ENCODE measurements around the gene MIOS. TPM values are rescaled to one million over a fixed set of nuclear protein-coding genes. Genes with fewer than 3 reads are reported as not detected.

Gene MIOS
- total and polyA plus RNA-seq, 2 of the 4 experiments (the other 2 are of a cell fraction): 10.6 to 32.4 TPM

DNA sequence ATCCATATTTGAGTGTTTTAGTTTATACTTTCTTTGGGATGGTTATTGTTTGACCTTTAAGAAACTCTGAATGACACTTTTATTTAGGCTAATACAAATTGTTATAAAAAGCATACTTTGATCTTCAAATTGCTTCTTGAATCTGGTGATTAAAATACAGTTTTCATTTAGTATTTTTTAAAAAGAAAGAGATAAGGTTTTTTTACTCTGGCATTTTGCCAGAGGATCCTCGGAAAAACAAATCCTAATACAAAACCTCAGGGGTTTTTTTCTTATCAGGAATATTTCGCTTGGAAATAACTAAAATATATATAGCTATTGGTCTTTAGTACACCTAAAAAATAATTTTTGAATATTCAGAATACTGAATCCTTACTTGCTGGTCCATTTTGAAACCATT, 17.0 kb downstream of the MIOS start:
- POLR2A ChIA-PET (ENCODE audit: unreplicated experiment): no interaction called here
- no peaks in the 10 kb centered on the region for H3K9me1 ChIP-seq (ENCODE audit: insufficient read depth, low read length)
- WGBS, 2 experiments (ENCODE audit: extremely low coverage in 2 of 2, insufficient read length in 1 of 2): no CpG with 5 or more reads among the region's 2 CpGs
- H3K14ac ChIP-seq (replicated peaks; ENCODE audit: low read depth, low read length): no peak overlapping the region
- no peak overlapping the region for H3K27ac ChIP-seq (ENCODE audit: insufficient read depth, low read length)
- H3K9ac ChIP-seq (ENCODE audit: low read depth, low read length): no peak overlapping the region
- dilution Hi-C loops (cut with HindIII; ENCODE audit: low sequenced_read_pairs, unreplicated experiment): no loop called here
- no peak overlapping the region for H3K23ac ChIP-seq (ENCODE audit: low read depth, low read length)
- no peak overlapping the region for H2AK9ac ChIP-seq (replicated peaks; ENCODE audit: low read depth, low read length, poor library complexity)
- H4K91ac ChIP-seq (ENCODE audit: insufficient read depth, low read depth, low read length): no peak overlapping the region
- no peak overlapping the region for H2AFZ ChIP-seq (replicated peaks; ENCODE audit: low read length, poor library complexity)
- ATAC-seq (ENCODE audit: low read depth) (no peak), DNase-seq (no peak)
- no peak overlapping the region for H3K4me2 ChIP-seq (ENCODE audit: low read depth, low read length)
- no peak overlapping the region for H4K8ac ChIP-seq (ENCODE audit: low read depth in 2 of 2, low read length in 2 of 2)
- H4K5ac ChIP-seq (ENCODE audit: low read depth, low read length): no peak overlapping the region
- intact Hi-C loops (cut with micrococcal nuclease): no loop called here
- no peaks in the 10 kb centered on the region for H4K20me1 ChIP-seq (ENCODE audit: insufficient read depth, low read length)
- H3K4me1 ChIP-seq (ENCODE audit: control insufficient read depth, insufficient read depth, low read length): no peaks in the 10 kb centered on the region
- H2BK5ac ChIP-seq (ENCODE audit: low read depth, low read length, poor library complexity, severe bottlenecking): no peak overlapping the region
- no peak overlapping the region for H2BK120ac ChIP-seq (ENCODE audit: low read depth, low read length)
- no peak overlapping the region for H3K56ac ChIP-seq (ENCODE audit: extremely low read depth, insufficient read depth, low read length)
- TF ChIP-seq, protein P1, sequence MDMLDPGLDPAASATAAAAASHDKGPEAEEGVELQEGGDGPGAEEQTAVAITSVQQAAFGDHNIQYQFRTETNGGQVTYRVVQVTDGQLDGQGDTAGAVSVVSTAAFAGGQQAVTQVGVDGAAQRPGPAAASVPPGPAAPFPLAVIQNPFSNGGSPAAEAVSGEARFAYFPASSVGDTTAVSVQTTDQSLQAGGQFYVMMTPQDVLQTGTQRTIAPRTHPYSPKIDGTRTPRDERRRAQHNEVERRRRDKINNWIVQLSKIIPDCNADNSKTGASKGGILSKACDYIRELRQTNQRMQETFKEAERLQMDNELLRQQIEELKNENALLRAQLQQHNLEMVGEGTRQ (IDR thresholded peaks at IDR 0.05; ENCODE audit: low read depth, low read length): no peak
- TF ChIP-seq MAFK (IDR thresholded peaks at IDR 0.05; ENCODE audit: low read depth, low read length): no peak
- TF ChIP-seq MAZ (IDR thresholded peaks at IDR 0.05; ENCODE audit: borderline replicate concordance, low read depth, low read length): no peak
- no peak for TF ChIP-seq RCOR1 (IDR thresholded peaks at IDR 0.05; ENCODE audit: insufficient replicate concordance, low read length)
- no peak for TF ChIP-seq RAD21 (IDR thresholded peaks at IDR 0.05; ENCODE audit: low read length)
- TF ChIP-seq CHD1 (IDR thresholded peaks at IDR 0.05; ENCODE audit: low read depth, low read length): no peak
- TF ChIP-seq, protein P2, sequence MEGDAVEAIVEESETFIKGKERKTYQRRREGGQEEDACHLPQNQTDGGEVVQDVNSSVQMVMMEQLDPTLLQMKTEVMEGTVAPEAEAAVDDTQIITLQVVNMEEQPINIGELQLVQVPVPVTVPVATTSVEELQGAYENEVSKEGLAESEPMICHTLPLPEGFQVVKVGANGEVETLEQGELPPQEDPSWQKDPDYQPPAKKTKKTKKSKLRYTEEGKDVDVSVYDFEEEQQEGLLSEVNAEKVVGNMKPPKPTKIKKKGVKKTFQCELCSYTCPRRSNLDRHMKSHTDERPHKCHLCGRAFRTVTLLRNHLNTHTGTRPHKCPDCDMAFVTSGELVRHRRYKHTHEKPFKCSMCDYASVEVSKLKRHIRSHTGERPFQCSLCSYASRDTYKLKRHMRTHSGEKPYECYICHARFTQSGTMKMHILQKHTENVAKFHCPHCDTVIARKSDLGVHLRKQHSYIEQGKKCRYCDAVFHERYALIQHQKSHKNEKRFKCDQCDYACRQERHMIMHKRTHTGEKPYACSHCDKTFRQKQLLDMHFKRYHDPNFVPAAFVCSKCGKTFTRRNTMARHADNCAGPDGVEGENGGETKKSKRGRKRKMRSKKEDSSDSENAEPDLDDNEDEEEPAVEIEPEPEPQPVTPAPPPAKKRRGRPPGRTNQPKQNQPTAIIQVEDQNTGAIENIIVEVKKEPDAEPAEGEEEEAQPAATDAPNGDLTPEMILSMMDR (conservative IDR thresholded peaks at IDR 0.05; ENCODE audit: low read depth, low read length): no peak
- TF ChIP-seq, protein P3, sequence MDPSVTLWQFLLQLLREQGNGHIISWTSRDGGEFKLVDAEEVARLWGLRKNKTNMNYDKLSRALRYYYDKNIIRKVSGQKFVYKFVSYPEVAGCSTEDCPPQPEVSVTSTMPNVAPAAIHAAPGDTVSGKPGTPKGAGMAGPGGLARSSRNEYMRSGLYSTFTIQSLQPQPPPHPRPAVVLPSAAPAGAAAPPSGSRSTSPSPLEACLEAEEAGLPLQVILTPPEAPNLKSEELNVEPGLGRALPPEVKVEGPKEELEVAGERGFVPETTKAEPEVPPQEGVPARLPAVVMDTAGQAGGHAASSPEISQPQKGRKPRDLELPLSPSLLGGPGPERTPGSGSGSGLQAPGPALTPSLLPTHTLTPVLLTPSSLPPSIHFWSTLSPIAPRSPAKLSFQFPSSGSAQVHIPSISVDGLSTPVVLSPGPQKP (IDR thresholded peaks at IDR 0.05; ENCODE audit: borderline replicate concordance, low read depth, low read length): no peak
- TF ChIP-seq BHLHE40 (IDR thresholded peaks at IDR 0.05; ENCODE audit: low read depth, low read length): no peak
- no peak for TF ChIP-seq POLR2A (IDR thresholded peaks at IDR 0.05; ENCODE audit: low read depth, low read length)
- no peak for TF ChIP-seq NFE2L2 (IDR thresholded peaks at IDR 0.05; ENCODE audit: low read depth, low read length)
- no peak for TF ChIP-seq CEBPB (IDR thresholded peaks at IDR 0.05; ENCODE audit: low read depth, low read length)
- TF ChIP-seq RFX5 (IDR thresholded peaks at IDR 0.05; ENCODE audit: low read depth, low read length): no peak
- TF ChIP-seq SMC3 (IDR thresholded peaks at IDR 0.05; ENCODE audit: low read depth, low read length): no peak
- TF ChIP-seq MXI1 (IDR thresholded peaks at IDR 0.05; ENCODE audit: borderline replicate concordance, low read depth, low read length): no peak
- no peak for TF ChIP-seq FOS (IDR thresholded peaks at IDR 0.05; ENCODE audit: low read depth, low read length)
- no peaks in the 10 kb centered on the region for H3K9me3 ChIP-seq (ENCODE audit: control insufficient read depth, insufficient read depth, low read length)
- 0 out of 2 replicates have a peak, but pooled peaks cover 1% of the 10 kb centered on the region for H3K36me3 ChIP-seq (ENCODE audit: control insufficient read depth, insufficient read depth, low read length)
- CTCF ChIA-PET: no interaction called here
- BruUV-seq (replicated peaks): no TSS peak
- H3K79me1 ChIP-seq (ENCODE audit: low read depth in 1 of 2, low read length in 2 of 2): peaks cover 0 to 2% of the 10 kb centered on the region in 2 experiments; a peak in 1 of 4 replicates
- H3K18ac ChIP-seq (ENCODE audit: low read depth, low read length): no peak overlapping the region
- H3K4me3 ChIP-seq (ENCODE audit: insufficient read depth, low read depth, low read length): no peak overlapping the region
- no peak overlapping the region for H2AK5ac ChIP-seq (ENCODE audit: low read depth, low read length)
- in situ Hi-C loops (cut with MboI; ENCODE audit: low sequenced_read_pairs): no loop called here
- H2BK15ac ChIP-seq (ENCODE audit: low read depth, low read length): no peak overlapping the region
- no peak overlapping the region for H3K4ac ChIP-seq (ENCODE audit: low read depth, low read length)
- H3K27me3 ChIP-seq (ENCODE audit: control insufficient read depth, insufficient read depth, low read length): no peaks in the 10 kb centered on the region
- H2BK20ac ChIP-seq (ENCODE audit: low read depth, low read length): no peak overlapping the region
